Brain pericyte (primary cell): ENCODE measurements around the gene YAE1.

ENCODE experiments used
- DNase-seq: peaks from one replicate; pipeline ENCODE4 v3.0.0-alpha.2; 2012; ENCODE audit warnings: low read depth, low spot score

The YAE1 gene

DNA sequence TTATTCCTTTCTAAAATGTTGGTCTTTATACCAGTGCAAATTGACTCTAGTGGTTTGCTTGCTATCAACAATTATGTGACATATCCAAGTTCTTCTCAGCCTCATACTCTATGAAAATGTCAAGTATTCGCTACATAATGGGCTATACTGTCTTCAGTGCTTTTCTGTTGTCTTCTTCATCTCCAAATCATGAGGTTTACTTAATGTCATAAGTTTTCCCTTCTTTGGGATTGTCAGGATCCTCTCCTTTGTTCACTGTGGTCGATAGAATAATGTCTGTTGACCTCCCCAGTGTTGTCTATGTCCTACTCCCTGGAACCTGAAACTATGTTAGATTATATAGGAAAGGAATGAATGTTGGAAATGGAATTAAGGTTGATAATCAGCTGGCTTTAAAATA is 40.7 kb downstream of the YAE1 start:
- no peak for DNase-seq

- no peak for DNase-seq
Observed at GRCh38 chr7:39607865-39608264, 41.7 kb downstream of the YAE1 start.

DNA sequence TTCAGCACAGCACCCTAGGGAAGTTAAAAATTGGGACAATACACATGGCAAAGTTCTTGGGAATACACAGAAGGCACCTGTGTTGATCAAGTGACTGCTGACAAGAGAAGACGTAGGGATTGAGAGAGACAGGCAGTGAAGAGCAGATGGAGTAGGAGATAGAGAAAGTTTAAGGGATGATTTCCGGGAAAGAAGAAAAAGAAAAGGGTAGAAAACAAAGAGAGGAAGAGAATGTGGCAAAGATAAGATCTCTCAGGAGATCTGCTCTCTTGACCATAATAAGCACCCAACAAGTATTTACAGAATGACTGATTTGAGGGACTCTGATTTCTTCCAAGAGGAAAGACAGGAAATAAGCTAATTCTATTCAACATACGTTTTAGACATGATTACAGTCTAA is 42.1 kb downstream of the YAE1 start:
- no peak for DNase-seq

- DNase-seq, result no peak
Observed at GRCh38 chr7:39609113-39609934, 43.1 kb downstream of the YAE1 start.

- no peak for DNase-seq
Observed at GRCh38 chr7:39609935-39610263, 43.7 kb downstream of the YAE1 start.

DNA sequence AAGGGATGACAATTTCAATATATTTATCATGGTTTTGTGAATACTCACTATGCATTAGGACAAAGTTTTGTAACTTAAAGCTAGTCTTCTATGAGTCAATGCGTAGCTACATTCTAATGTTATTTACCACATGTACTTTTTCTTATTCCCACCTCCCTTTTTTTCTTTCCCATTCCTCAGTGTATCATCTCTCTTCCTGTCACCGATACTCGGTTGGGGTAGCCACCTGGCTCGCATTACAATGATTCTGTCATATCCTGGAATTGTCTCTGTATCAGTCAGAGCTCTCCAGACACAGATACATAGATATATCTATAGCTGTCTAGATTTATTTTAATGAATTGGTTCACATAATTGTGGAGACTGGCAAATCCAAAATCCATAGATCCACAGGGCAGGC is 47.4 kb downstream of the YAE1 start:
- no peak for DNase-seq

DNA sequence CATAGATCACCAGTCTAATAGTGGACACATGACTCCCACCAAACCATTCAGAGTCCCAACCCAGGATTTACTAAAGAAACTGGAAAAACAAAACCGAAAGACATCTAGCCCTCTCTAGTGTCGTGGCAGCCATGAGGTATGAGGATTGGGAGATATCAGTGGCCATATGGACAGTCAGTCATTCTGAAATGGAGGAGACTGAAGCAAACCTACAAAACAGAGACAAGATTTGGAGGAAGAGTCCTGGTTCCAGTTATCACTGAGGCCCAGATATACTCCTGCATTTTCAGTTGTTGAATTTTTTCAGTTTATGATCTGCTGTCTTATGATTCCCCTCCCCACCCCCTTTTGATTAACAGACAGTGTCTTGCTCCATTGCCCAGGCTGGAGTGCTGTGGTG is 48.1 kb downstream of the YAE1 start:
- no peak for DNase-seq

GRCh38 chr7:39615350-39615975 is 49.3 kb downstream of the YAE1 start:
- no peak for DNase-seq

- DNase-seq, result no peak
Observed at GRCh38 chr7:39616138-39616537, 49.9 kb downstream of the YAE1 start.

GRCh38 chr7:39617005-39617404 is 50.8 kb downstream of the YAE1 start:
- DNase-seq, result no peak

GRCh38 chr7:39618868-39619267 is 52.7 kb downstream of the YAE1 start:
- DNase-seq, result no peak

GRCh38 chr7:39620486-39620885 is 54.3 kb downstream of the YAE1 start:
- no peak for DNase-seq

DNA sequence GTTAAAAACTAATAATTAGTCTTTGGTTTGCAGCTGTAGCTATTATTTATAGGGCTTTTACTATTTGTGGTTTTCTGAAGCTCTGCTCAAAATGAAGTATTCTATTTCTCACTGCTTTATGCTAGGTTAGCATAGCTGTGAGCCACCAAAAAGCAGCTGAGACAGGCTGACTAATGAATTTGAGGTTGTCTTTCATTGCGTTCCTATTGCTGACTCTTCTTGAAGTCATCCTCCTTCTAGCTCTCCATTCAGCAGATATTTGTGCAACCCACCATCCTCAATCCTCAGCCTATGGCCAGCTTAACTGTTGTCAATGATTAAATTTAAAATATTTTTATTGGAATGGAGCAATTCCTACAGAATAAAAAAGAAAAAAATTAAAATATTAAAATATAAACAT is 55.1 kb downstream of the YAE1 start:
- DNase-seq, result no peak

DNA sequence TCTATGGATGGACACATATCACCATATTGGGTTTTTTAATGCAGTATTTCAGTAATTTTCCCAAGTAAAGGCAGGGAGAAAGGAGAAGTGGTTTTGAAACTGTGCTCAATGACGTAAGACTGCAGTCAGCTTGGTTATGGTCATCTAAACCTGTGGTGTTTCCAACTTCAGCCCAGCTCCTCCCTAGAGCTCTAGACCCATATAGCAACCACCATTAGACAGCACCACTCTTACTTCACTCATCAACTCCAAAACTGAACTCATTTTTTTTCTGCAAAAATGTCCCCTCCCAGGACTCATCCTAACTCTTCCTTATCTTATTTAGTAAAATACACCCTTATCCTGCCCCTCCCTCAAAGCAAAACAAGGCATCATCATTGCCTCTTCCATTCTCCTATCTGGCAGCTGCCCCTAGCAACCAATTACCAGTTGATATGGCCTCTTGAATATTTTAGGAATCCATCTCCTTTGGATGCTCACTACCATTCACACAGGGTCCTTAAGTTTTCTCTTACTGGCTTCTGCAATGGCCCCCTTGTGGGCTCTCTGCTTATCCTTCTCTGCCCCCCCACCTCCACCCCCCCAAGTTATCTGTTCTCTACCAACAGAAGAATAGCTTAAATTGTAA is 55.7 kb downstream of the YAE1 start:
- DNase-seq, result no peak
